Measurements from ENCODE around the gene DYNC1I1. TPM values are rescaled to one million over a fixed set of nuclear protein-coding genes. Genes with fewer than 3 reads are reported as not detected.

Gene DYNC1I1
- total and polyA plus RNA-seq, 2 of the 13 experiments (the other 11 are each of a cell fraction or from before 2014, with no cell fraction given), result not detected

- TF ChIP-seq ELK4 (CRISPR knock-in tag; IDR thresholded peaks at IDR 0.05; ENCODE audit: borderline replicate concordance) (no peak), ZNF256 (CRISPR knock-in tag; conservative IDR thresholded peaks at IDR 0.05) (no peak)
Observed at GRCh38 chr7:95971716-95972115, 199.4 kb downstream of the DYNC1I1 start (continued).

- Histone ChIP-seq H3K27me3 (ENCODE audit: control insufficient read depth in 1 of 2, insufficient read depth in 2 of 2, low read length in 2 of 2) (peaks cover 0 to 3% of the 10 kb centered on the region in 2 experiments; a peak in 2 of 5 replicates), H3K79me2 (ENCODE audit: insufficient read depth, low read length) (no peaks in the 10 kb centered on the region), H3K9me3 (ENCODE audit: low read length) (no peaks in the 10 kb centered on the region), H3K36me3 (replicated peaks in 1 of 2; ENCODE audit: control insufficient read depth in 1 of 2, insufficient read depth in 2 of 2, low read length in 2 of 2) (no peaks in the 10 kb centered on the region), H4K20me1 (ENCODE audit: insufficient read depth, low read length) (no peaks in the 10 kb centered on the region), H3K27ac (ENCODE audit: extremely low read length, insufficient read depth, low read length) (no peak overlapping the region), H3K4me2 (ENCODE audit: low read depth, low read length) (no peak overlapping the region), H2AFZ (ENCODE audit: low read length) (no peak overlapping the region), H3K4me3 (replicated peaks in 1 of 3; ENCODE audit: insufficient read depth in 1 of 3, low read depth in 2 of 3, low read length in 3 of 3) (no peak overlapping the region), H3K4me1 (ENCODE audit: insufficient read depth, low read length) (no peaks in the 10 kb centered on the region), H3K9ac (ENCODE audit: insufficient read depth, low read depth, low read length) (no peak overlapping the region)
- DNase-seq (ENCODE audit: low spot score), result no peak
- TF ChIP-seq FOXA3 (CRISPR knock-in tag; IDR thresholded peaks at IDR 0.05) (no peak), CCDC6 (CRISPR knock-in tag; IDR thresholded peaks at IDR 0.05) (no peak), ONECUT2 (CRISPR knock-in tag; IDR thresholded peaks at IDR 0.05) (no peak), HIVEP1 (CRISPR knock-in tag; IDR thresholded peaks at IDR 0.05) (no peak), ZBTB14 (CRISPR knock-in tag; IDR thresholded peaks at IDR 0.05) (no peak), EEA1 (CRISPR knock-in tag; IDR thresholded peaks at IDR 0.05; ENCODE audit: borderline replicate concordance) (no peak), ATF6 (CRISPR knock-in tag; conservative IDR thresholded peaks at IDR 0.05) (no peak)
- ChIA-PET POLR2A (no interaction called here), CTCF (ENCODE audit: low intra/inter-chr PET ratio, low total read pairs) (no interaction called here)
- WGBS (ENCODE audit: low lambda C conversion rate), result 27% methylated on average over 7 of the region's 7 CpGs
- no peak for FAIRE-seq
- intact Hi-C loops (cut with micrococcal nuclease; ENCODE audit: unreplicated experiment), result no loop called here
- ATAC-seq, result no peak
- in situ Hi-C loops (cut with HindIII; ENCODE audit: extremely low pct_ligation_motif_present, low pct_unique_long_range_greater_than_20kb), result no loop called here
- no TSS peak for BruUV-seq (replicated peaks)
Observed at GRCh38 chr7:95972523-95972922, 200.2 kb downstream of the DYNC1I1 start.

Data from HepG2 (cell line).